GM12875 (cell line): ENCODE measurements around the gene DNAH17.

Source experiments
- H3K4me3 ChIP-seq: one replicate; pipeline ENCODE4 v1.5.1; 2011; ENCODE audit warnings: low read depth, low read length, control low read depth
- TF ChIP-seq, protein P1 (sequence below): IDR thresholded peaks from 2 replicates; pipeline ENCODE4 v1.5.1; 2011; ENCODE audit warnings: low read depth, mild to moderate bottlenecking, control low read depth, inconsistent platforms, low read length, moderate library complexity, borderline replicate concordance; ENCODE audit not compliant: insufficient read depth

Gene DNAH17

DNA sequence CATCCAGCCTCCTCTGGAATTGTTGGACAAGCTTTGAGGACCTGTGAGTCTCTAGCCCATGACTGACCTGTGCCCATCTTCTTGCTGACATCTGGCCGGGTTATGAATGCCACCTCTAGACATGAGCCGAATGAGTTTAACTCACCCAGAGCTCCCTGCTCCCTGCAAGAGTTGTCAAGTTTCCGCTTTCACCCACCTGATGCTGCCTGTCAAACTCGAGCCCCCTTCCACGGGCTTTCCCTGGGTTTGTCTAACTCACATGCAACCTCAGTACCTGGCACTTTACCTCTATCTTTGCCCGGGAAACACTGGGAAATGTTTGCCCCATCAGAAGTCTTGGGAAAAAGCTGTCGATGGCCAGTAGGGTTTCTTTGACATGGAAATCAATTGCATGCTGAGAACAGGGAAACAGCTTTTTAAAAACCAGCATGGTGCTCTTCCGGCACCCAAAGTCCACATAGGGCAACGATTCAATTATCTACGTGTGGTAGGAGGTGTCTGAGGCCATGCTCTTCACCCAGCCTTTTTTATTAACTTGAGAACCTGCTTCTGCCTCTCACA is 33.8 kb upstream of the DNAH17 start:
- no peak overlapping the region for H3K4me3 ChIP-seq
- TF ChIP-seq, protein P1, sequence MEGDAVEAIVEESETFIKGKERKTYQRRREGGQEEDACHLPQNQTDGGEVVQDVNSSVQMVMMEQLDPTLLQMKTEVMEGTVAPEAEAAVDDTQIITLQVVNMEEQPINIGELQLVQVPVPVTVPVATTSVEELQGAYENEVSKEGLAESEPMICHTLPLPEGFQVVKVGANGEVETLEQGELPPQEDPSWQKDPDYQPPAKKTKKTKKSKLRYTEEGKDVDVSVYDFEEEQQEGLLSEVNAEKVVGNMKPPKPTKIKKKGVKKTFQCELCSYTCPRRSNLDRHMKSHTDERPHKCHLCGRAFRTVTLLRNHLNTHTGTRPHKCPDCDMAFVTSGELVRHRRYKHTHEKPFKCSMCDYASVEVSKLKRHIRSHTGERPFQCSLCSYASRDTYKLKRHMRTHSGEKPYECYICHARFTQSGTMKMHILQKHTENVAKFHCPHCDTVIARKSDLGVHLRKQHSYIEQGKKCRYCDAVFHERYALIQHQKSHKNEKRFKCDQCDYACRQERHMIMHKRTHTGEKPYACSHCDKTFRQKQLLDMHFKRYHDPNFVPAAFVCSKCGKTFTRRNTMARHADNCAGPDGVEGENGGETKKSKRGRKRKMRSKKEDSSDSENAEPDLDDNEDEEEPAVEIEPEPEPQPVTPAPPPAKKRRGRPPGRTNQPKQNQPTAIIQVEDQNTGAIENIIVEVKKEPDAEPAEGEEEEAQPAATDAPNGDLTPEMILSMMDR = no peak

DNA sequence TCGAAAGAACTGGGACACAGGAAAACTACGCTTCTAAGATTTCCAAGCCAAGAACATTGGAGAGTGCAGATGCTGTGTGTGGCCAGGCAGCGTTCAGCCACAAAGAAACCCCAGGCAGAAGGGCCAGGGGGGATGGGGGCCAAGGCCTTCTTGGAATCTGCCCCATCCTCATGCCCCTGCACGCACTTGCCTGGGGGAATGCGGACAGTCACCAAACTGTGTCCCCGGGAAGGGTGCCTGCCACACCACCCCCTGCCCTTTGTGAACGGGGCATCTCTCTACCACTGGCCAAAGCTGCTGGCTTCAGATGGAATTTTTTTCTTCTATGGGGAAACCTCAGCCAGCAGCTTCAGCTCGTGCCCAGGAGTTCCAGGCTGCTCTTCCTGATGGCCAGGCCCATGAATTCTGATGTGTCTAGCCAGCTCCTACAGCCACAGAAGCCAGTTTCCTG is 32.0 kb upstream of the DNAH17 start:
- no peak overlapping the region for H3K4me3 ChIP-seq
- TF ChIP-seq, protein P1 = no peak

DNA sequence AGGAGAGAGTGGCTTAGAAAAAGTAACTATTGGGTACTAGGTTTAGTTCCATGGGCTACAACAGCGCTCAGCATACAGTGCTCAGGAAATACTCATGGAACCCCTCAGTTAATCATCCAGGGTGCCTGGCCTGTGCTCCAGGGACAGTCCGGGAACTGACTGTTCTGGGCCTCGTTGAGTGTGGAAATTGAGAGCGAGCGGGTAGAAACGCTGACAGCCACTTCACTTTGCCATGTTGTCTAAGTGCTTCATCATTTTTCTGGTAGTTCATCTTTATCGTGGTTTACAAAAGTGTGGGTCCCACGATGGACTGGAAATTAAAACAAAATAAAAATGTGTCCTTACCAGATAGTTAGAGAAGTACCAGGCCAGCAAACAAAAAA is 31.6 kb upstream of the DNAH17 start:
- TF ChIP-seq, protein P1 = no peak
- H3K4me3 ChIP-seq = no peak overlapping the region

DNA sequence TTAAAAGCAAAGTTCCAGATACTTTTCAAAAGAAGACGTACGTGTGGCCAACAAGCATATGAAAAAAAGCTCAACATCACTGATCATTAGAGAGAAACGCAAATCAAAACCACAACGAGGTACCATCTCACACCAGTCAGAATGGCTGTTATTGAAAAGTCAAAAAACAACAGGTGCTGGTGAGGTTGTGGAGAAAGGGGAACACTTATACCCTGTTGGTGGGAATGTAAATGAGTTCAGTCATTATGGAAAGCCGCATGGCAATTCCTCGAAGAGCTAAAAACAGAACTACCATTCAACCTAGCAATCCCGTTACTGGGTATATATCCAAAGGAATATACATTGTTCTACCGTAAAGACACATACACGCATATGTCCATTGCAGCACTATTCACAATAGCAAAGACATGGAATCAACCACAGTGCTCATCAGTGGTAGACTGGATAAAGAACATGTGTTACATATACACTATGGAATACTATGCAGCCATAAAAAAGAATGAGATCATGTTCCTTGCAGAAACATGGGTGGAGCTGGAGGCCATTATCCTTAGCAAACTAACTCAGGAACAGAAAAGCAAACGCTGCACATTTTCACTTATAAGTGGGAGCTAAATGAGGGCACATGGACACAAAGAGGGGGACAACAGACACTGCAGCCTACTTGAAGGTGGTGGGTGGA is 31.1 kb upstream of the DNAH17 start:
- H3K4me3 ChIP-seq = no peak overlapping the region

DNA sequence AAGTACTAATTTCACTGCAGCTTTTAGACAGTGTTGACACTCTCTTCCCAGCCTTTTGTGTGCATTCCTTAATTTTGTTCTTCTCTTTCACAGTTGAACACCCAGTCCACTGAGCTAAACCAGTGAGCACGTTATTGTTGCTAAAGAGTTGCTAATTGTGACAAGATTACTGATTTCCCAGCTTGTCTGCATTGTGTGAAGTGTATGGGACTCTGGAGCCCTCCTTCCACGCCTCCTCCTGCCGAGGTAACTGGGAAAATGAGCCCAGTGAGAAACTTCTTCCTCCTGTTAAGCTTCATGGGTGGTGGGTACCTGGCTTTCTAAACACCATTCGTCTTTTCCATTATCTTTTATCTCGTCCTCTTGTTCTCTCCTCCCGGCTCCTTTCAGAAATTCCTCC is 29.8 kb upstream of the DNAH17 start:
- no peak overlapping the region for H3K4me3 ChIP-seq
- TF ChIP-seq, protein P1 = no peak

More for the DNA sequence above, 31.1 kb upstream of the DNAH17 start:
- TF ChIP-seq, protein P1 = no peak

DNA sequence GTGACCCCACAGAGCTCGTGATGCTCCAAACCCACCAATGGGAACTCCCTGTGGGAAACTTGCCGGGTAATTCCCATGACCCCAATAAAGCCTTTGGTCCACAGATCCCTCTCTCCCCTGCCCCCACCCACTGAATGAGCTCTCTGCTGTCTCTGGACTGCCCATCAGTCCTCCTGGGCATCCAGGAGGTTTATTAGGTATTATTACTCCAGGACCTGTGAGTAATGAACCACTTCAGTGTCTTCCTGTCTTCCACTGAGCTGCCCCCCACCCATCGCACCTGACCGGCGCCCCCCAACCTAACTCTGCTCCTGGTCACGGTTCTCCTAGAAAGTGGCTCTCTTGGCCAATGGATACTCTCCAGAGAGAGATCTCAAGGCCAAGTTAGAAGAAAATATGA is 28.7 kb upstream of the DNAH17 start:
- TF ChIP-seq, protein P1 = no peak
- no peak overlapping the region for H3K4me3 ChIP-seq

DNA sequence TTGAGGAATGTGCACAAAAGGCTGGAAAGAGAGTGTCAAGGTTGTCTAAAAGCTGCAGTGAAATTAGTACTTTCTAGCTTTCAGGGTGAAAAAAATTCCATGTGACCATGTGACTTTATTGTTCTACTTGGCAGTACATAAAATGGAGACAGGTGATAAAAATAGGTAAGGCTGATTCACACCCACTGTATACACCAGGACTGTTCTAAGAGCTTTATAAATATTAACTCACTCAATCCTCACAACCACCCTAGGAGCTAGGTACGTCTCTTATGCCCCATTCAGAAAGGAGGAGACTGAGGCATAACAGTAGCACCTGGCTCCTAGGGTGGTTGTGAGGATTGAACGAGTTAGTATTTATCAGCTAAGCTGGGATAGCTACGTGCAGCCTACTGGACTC is 28.2 kb upstream of the DNAH17 start:
- TF ChIP-seq, protein P1 = no peak
- no peak overlapping the region for H3K4me3 ChIP-seq
